Neural cell (in vitro differentiated cells): ENCODE results near the gene ARHGAP24.

ENCODE experiments used
- CTCF ChIP-seq: fragments of 450-650 bp; IDR thresholded peaks from 2 replicates; pipeline ENCODE4 v1.5.1; 2014; ENCODE audit warnings: antibody characterized with exemption, mild to moderate bottlenecking, moderate library complexity; ENCODE audit not compliant: poor library complexity, severe bottlenecking
- EP300 ChIP-seq: fragments of 450-650 bp; conservative IDR thresholded peaks from 2 replicates; pipeline ENCODE4 v1.6.1; 2014; ENCODE audit warnings: antibody characterized with exemption, mild to moderate bottlenecking, moderate library complexity; ENCODE audit not compliant: poor library complexity, severe bottlenecking
- EZH2 ChIP-seq: fragments of 200-600, 300-800 bp; shearing (Covaris generic), sonication (generic); IDR thresholded peaks from 2 replicates; pipeline ENCODE4 v1.6.1; 2014; ENCODE audit warnings: antibody characterized with exemption, low read length, borderline replicate concordance, mild to moderate bottlenecking; ENCODE audit not compliant: insufficient read depth, poor library complexity, severe bottlenecking
- POLR2AphosphoS5 ChIP-seq: IDR thresholded peaks from 2 replicates; pipeline ENCODE4 v1.6.1; 2012
- RAD21 ChIP-seq: fragments of 450-650 bp; conservative IDR thresholded peaks from 2 replicates; pipeline ENCODE4 v1.6.1; 2014; ENCODE audit warnings: antibody characterized with exemption, mild to moderate bottlenecking, moderate library complexity
- REST ChIP-seq: IDR thresholded peaks from 2 replicates; pipeline ENCODE4 v1.6.1; 2012; ENCODE audit warnings: borderline replicate concordance

GRCh38 chr4:85824166-85824945 lies 349.4 kb downstream of the ARHGAP24 start:
- TF ChIP-seq REST (no peak), CTCF (no peak), RAD21 (no peak), POLR2AphosphoS5 (no peak), EZH2 (no peak), EP300 (no peak)
